Spinal cord (tissue), 10 donors: ENCODE measurements around the gene LBX1. TPM values are rescaled to one million over a fixed set of nuclear protein-coding genes. Genes with fewer than 3 reads are reported as not detected.

ENCODE experiments used
- DNase-seq, 6 donors: peaks; one replicate each; pipeline versions ENCODE4 v3.0.0 to v3.0.0-alpha.2; 2013 to 2015; ENCODE audit warnings: low spot score in 6 of 6, low read depth in 4 of 6
- H3K27ac ChIP-seq: one replicate; pipeline ENCODE4 v1.5.1; 2013; ENCODE audit warnings: low read depth, low read length, control low read depth
- H3K27me3 ChIP-seq: one replicate; pipeline ENCODE4 v1.6.1; 2013; ENCODE audit warnings: low read length; ENCODE audit not compliant: control insufficient read depth, insufficient read depth
- H3K36me3 ChIP-seq: one replicate; pipeline ENCODE4 v1.6.1; 2013; ENCODE audit warnings: low read length; ENCODE audit not compliant: control insufficient read depth, insufficient read depth
- H3K4me1 ChIP-seq: one replicate; pipeline ENCODE4 v1.6.1; 2013; ENCODE audit warnings: low read length; ENCODE audit not compliant: control insufficient read depth, insufficient read depth
- H3K4me3 ChIP-seq: one replicate; pipeline ENCODE4 v1.5.1; 2013; ENCODE audit warnings: low read depth, low read length, control low read depth
- H3K9me3 ChIP-seq: one replicate; pipeline ENCODE4 v1.6.1; 2013; ENCODE audit warnings: low read length; ENCODE audit not compliant: control insufficient read depth, insufficient read depth
- WGBS: methylation state at CpG from one replicate; pipeline ENCODE4 v1.1.5; 2013; ENCODE audit warnings: missing lambda C conversion rate; ENCODE audit not compliant: insufficient coverage; 5-methylcytosine and 5-hydroxymethylcytosine counted together
- polyA plus RNA-seq, 2 donors: library from polyadenylated mRNA; unstranded; fragments of 120-200 nt; gene quantifications; one replicate each; pipeline ENCODE4 v1.2.1, GENCODE V29; 2013; ENCODE audit not compliant: insufficient read length in 2 of 2
- total RNA-seq, 2 donors: library from RNA; depleted of rRNA in 1 of 2; stranded (reverse); fragments of 120-200 nt in 1 of 2; fragments of >200 nt in 1 of 2; gene quantifications; one replicate each; pipeline versions ENCODE4 v1.2.3 to v1.2.4, GENCODE V29; 2013 to 2014
- donor health status: healthy.

LBX1 gene
- total and polyA plus RNA-seq, 4 donors, result 1.9 to 27.5 (median 15.0) TPM

- Histone ChIP-seq H3K4me3 (no peak overlapping the region), H3K9me3 (no peaks in the 10 kb centered on the region), H3K36me3 (no peaks in the 10 kb centered on the region), H3K27me3 (no peaks in the 10 kb centered on the region), H3K4me1 (no peaks in the 10 kb centered on the region), H3K27ac (no peak overlapping the region)
- 89% methylated on average over 2 of the region's 4 CpGs for WGBS
- DNase-seq, result no peak
Measured at GRCh38 chr10:101188942-101189341, 40.3 kb downstream of the LBX1 start.

DNA sequence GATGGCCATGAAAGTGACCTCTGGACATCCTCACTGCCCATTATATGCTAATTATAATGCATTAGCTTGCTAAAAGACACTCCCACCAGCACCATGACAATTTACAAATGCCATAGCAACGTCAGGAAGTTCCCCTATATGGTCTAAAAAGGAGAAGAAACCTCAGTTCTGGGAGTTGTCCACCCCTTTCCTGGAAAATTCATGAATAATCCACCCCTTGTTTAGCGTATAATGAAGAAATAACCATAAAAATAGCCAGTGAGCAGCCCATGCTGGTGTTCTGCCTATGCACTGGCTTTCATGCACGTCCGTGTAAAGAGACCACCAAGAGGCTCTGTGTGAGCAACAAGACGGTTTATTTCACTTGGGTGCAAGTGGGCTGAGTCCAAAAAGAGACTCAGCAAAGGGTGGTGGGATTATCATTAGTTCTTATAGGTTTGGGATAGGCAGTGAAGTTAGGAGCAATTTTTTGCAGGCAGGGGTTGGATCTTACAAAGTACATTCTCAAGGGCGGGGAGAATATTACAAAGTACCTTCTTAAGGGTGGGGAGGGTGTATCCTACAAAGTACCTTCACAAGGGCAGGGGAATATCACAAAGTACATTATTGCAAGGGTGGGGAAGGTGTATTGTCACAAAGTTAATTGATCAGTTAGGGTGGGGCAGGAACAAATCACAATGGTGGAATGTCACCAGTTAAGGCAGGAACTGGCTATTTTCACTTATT, 45.6 kb downstream of the LBX1 start:
- DNase-seq, result no peak
- Histone ChIP-seq H3K9me3 (no peaks in the 10 kb centered on the region), H3K27me3 (no peaks in the 10 kb centered on the region), H3K27ac (no peak overlapping the region), H3K4me1 (no peaks in the 10 kb centered on the region), H3K4me3 (no peak overlapping the region), H3K36me3 (no peaks in the 10 kb centered on the region)
- 53% methylated on average over 4 of the region's 6 CpGs for WGBS

GRCh38 chr10:101182936-101183335, 46.3 kb downstream of the LBX1 start:
- Histone ChIP-seq H3K27ac (no peak overlapping the region), H3K9me3 (no peaks in the 10 kb centered on the region), H3K36me3 (no peaks in the 10 kb centered on the region), H3K4me1 (no peaks in the 10 kb centered on the region), H3K27me3 (no peaks in the 10 kb centered on the region), H3K4me3 (no peak overlapping the region)
- DNase-seq, result no peak
- WGBS, result no CpG with 5 or more reads among the region's 2 CpGs

Other genes with a start within 250 kb of the LBX1 start
- gene MRPL43, start 242.0 kb downstream of the LBX1 start, total RNA-seq, result 10 to 100 TPM; 33.6 to 90.5 TPM
- 100 to 1,000 TPM in 1 of 2 donors, 10 to 100 TPM in 1; 99.9 to 124 TPM for gene MRPL43, start 242.0 kb downstream of the LBX1 start, polyA plus RNA-seq
- gene TWNK, start 241.9 kb downstream of the LBX1 start, total RNA-seq, result 1 to 10 TPM; 4.8 to 6.5 TPM
- gene TWNK, start 241.9 kb downstream of the LBX1 start, polyA plus RNA-seq, result 10 to 100 TPM in 1 of 2 donors, 1 to 10 TPM in 1; 8.4 to 10.2 TPM
- 10 to 100 TPM; 15.1 to 27.8 TPM for gene LZTS2, start 229.7 kb downstream of the LBX1 start, total RNA-seq
- gene LZTS2, start 229.7 kb downstream of the LBX1 start, polyA plus RNA-seq, result 10 to 100 TPM; 30.1 to 37.9 TPM
- 1 to 10 TPM; 5.0 to 8.4 TPM for gene PDZD7, start 198.3 kb downstream of the LBX1 start, total RNA-seq
- gene PDZD7, start 198.3 kb downstream of the LBX1 start, polyA plus RNA-seq, result 10 to 100 TPM; 10.9 to 13.9 TPM
- gene SFXN3, start 198.2 kb downstream of the LBX1 start, total RNA-seq, result 10 to 100 TPM; 27.1 to 38.2 TPM
- gene SFXN3, start 198.2 kb downstream of the LBX1 start, polyA plus RNA-seq, result 10 to 100 TPM; 49.7 to 55.8 TPM
- gene KAZALD1, start 167.5 kb downstream of the LBX1 start, total RNA-seq, result 10 to 100 TPM in 1 of 2 donors, 1 to 10 TPM in 1; 4.2 to 10.0 TPM
- 1 to 10 TPM; 2.5 to 4.5 TPM for gene KAZALD1, start 167.5 kb downstream of the LBX1 start, polyA plus RNA-seq
- not detected for gene TLX1, start 98.2 kb downstream of the LBX1 start, total RNA-seq
- gene TLX1, start 98.2 kb downstream of the LBX1 start, polyA plus RNA-seq, result under 1 TPM in 1 of 2 donors, not detected in 1; 0.33 TPM
- 10 to 100 TPM; 20.1 to 32.4 TPM for gene BTRC, start 124.7 kb upstream of the LBX1 start, total RNA-seq
- 10 to 100 TPM; 40.7 to 41.5 TPM for gene BTRC, start 124.7 kb upstream of the LBX1 start, polyA plus RNA-seq